ENCODE measurements around the gene RNF213.
"Not testable (repeated sequence)": the region's sequence is repeated elsewhere in the genome, so short reads cannot be mapped to it uniquely, and the experiment has no call there.

Gene RNF213

DNA sequence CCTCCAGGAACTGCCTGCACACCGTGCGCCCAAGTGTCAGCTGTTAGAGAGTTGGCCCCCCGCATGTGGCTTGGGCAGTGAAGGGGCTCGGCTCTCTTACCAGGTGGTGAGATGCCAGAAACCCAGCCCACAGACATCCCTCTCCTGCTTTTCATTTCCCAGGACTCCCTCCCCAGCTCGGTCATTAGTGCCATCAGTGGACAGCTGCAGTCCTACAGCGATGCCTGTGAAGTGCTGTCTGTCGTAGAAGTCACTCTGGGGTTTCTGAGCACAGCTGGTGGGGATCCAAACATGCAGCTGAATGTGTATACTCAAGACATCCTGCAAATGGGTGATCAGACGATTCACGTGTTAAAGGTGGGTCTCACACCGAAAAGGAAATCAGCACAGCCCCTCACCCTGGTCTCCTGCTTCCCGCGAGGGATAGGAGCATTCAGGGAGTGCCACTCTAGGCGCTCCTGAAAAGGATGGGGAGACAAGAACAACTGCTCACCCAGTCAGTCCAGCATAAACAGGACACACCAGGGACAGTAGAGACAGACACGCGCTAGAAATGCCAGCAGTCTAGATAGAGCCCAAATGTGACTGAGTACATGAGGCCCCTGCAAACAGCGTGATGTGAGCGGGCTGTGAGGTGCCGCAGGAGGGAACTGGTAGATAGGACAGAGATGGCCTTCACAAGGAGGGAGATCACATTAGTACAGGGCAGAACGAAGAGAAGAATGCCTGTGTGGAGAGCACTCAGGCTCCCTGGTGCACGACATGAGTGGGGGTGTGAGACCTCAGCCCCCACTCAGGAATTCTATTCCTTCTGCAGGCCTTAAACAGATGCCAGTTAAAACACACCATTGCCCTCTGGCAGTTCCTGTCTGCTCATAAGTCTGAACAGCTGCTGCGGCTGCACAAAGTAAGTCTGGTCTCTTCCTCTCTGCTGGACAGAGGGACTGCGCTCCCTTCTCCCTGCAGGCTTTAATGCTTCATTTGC is 128.7 kb downstream of the RNF213 start:
- DNase-seq (ENCODE audit: low read depth, low spot score), result no peak

DNA sequence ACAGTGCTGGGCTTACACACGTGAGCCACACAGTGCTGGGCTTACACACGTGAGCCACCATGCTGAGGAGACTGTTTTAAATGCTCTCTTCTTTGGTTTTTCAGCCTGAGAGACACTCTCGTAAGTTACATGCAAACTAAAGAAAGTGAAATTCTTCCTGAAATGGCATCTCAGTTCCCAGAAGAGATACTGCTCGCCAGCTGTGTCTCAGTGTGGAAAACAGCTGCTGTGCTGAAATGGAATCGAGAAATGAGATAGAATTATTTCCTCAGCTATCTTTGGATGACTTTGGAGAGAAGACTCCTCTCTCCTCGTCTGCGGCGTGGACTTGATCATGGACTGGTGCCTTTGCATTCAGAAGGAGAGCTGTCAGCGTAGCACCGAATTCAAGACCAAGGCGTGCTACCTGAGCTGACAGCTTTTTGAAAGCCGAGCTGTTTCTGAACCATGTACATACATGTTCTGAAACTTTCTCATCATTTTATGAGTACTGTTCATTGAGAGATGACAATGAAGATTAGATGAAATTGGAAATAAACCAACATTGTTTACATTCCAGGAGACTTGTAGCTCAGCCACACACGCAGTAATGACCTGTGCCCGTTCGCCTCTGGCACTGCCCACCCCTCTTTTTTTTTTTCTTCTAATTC is 132.7 kb downstream of the RNF213 start:
- DNase-seq (ENCODE audit: low read depth, low spot score), result no peak

DNA sequence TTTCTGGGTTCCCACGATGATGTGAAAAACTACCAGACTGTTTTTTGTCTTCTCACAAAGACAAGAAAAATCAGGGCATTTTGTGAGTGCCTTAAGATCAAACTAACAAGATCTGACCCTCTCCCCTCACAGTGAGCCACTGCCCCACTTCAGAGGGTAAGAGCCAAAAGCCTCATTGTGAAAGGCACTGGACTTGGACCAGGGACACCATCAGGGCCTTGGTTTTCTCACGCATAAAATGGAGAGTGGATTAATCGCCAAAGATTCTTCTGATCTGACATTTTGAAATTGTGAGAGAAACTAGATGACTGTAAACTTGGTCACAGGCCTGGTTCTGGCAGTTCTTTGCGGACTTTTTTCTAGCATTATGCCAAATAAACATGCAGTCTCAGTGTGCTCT is 133.3 kb downstream of the RNF213 start:
- no peak for DNase-seq (ENCODE audit: low read depth, low spot score)

DNA sequence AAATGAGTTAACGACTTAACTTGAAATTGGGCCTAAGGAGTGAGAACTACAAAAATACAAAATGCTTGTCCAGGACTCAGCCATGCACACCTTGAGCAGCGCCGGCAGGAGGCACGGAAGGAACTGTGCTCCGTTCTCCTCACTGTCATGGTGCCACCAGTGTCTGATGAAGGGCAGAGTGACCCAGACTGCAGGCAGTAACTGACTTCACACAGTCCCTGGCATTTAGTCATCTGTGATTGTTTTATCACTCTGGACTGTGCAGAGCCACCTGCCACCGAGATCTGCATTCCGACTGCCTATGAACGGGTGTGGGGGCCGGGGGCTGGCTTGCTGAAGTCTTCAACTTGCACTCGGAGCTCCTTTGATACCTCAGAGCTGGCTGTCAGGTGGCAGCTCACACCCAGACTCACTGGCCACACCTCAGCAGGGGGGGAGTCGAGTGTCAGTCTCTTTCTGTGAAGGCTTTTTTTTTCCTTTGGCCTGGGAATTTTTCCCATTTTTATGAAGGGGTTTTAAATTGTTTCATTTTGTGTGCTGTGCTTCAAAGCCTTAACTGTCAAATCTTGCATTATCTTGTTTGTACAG is 134.1 kb downstream of the RNF213 start:
- no peak for DNase-seq (ENCODE audit: low read depth, low spot score)

DNA sequence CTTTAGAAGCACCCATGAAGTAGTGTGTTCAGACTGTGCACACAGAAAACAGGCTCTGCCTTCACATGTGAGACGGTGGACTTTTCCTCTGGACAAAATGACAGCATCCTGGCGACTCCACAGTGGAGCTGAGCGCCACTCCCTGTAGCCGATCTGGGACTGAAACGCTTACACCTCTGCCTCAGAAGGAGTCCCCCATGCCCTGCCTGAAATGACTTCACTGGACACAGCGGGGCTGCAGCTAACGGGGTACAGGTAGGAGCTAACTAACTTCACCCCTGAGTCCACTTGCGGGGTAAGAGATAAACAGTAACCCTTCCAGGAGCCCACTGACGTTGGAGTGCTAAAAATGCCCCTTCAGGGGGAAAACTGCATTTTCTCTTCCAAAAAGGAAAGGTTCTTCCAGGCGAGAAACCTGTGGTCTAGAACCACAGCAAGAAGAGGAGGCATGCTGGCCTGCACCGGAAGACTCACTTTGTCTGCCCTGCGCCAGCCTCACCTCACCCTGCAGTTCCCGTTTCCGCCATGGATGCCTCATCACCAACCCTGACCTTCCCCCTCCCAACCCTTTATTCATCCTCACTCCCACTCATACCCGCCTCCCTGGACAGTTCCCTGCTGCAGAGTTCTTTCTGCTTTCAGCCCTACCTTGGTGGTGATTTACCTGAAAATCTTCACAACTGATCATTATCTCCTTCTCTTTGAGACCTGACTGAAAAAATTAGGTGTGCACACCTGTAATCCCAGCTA is 134.9 kb downstream of the RNF213 start:
- no peak for DNase-seq (ENCODE audit: low read depth, low spot score)

DNA sequence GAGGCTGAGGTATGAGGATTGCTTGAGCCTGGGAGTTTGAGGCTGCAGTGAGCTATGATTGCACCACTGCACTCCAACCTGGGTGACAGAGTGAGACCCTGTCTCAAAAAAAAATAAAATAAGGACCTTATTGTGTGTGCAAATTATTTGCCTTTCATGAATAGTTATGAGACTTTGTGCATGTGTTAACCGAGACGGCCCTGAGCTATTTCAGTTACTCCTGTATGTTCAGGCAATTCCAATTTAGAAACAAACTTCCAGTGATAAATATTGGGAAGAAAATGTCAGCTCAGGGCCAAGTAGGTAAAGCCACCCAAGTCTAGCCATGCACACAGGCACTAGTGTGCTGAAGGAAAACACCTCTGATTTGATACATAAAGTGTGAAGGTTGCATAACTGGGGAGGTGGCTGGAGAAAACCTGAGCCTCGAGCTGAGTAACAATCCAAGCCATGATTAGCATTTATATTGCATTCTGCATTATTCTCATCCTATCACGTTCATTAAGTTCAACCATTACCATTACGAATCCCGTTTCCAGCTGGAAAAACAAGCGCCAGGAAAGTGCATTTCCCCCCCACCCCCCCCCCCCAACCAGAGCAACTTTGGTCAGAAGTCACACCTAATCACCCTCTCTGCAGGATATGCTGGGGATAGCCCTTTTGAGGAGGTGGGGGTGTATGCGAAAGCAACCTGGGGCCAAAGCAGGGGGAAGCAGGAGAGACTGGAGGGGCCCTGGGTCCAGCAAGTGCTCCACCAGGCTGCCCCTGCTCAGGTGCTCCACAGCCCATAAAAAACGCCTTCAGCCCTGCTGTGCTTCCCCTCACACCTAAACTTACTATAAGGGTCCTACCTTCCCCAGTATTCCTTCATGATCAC is 135.7 kb downstream of the RNF213 start:
- DNase-seq (ENCODE audit: low read depth, low spot score), result no peak

DNA sequence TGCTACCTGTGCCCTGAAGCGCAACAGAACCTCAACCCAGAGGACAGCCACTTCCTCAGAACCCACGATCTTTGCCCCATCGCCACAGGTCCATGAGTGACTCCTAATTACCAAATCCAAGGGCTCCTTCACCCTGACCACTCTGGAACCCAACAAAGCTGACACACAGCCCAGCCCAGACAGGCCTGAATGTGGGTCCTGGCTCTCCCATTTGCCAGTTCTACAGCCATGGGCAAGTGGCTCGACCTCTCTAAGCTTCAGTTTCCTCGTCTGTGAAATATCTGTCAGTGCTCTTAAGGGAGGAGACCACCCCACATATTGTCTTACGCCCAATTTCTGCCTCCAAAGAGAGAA is 136.4 kb downstream of the RNF213 start:
- no peak for DNase-seq (ENCODE audit: low read depth, low spot score)

DNA sequence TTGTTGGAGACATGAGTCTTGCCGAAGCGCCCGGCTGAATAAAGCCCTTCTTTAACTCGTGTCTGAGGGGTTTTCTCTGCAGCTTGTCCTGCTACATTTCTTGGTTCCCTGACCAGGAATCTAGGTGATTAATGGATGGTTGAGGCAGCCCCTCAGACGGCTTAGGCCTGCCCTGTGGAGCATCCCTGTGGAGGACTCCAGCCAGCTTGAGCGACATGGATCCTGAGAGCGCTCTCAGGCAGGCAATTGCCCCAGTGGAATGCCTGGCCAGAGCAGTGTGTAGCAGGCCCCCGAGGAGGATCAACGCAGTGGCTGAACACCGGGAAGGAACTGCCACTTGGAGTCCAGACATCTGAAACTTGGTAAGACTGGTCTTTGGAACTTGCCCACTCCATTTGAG is 137.0 kb downstream of the RNF213 start:
- DNase-seq (ENCODE audit: low read depth, low spot score), result no peak

DNA sequence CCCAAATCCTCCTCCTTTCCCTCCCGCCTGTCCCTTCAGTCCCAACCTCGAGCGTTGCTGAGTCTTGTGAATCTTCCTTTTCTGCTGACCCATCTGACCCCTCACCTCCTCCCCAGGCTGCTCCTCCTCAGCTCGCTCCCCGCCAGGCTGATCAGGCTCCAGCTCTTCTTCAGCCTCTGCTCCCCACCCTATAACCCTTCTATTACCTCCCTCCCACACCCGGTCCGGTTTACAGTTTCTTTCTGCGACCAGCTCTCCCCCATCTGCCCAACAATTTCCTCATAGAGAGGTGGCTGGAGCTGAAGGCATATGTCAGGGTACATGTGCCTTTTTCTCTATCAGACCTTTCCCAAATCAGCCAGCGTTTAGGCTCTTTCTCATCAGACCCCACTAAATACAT is 140.4 kb downstream of the RNF213 start:
- DNase-seq (ENCODE audit: low read depth, low spot score), result not testable (repeated sequence)

DNA sequence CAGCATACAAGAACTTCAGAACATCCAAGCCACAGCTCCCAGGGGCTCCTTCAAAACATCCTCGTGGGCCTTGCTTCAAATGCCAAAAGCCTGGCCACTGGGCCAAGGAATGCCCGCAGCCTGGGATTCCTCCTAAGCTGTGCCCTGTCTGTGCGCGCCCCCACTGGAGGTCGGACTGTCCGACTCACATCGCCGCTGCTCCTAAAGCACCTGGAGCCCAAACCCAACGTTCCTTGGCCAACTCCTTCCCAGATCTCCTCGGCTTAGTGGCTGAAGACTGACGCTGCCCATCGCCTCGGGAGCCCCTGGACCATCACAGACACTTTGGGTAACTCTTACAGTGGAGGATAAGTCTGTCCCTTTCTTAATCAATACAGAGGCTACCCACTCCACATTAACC is 141.4 kb downstream of the RNF213 start:
- DNase-seq (ENCODE audit: low read depth, low spot score), result not testable (repeated sequence)

DNA sequence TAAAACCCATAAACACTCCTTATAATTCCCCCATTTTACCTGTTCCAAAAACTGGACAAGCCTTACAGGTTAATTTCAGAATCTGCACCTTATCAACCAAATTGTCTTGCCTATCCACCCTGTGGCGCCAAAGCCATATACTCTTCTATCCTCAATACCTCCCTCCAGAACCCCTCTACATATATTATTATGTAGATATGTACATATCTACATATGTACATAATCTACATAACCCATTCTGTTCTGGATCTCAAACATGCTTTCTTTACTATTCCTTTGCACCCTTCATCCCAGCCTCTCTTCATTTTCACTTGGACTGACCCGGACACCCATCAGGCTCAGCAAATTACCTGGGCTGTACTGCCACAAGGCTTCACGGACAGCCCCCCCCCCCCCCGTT is 142.3 kb downstream of the RNF213 start:
- DNase-seq (ENCODE audit: low read depth, low spot score), result no peak

DNA sequence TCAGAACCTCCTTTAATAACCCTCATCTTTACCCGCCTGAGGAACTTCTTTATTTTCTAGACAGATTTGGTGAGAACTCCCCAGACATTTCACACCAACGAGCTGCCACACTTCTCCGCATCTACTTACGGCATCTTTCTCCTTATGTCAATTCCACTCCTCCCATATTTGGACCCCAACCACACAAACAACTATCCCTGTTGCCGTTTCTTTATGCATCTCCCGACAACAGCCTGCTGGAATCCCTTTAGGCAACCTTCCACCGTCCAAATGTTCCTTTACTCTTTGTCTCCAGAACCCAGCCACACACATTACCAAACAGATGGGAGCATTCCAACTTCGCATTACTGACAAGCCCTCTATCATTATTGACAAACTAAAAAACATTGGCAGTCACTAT is 145.5 kb downstream of the RNF213 start:
- DNase-seq (ENCODE audit: low read depth, low spot score), result no peak

DNA sequence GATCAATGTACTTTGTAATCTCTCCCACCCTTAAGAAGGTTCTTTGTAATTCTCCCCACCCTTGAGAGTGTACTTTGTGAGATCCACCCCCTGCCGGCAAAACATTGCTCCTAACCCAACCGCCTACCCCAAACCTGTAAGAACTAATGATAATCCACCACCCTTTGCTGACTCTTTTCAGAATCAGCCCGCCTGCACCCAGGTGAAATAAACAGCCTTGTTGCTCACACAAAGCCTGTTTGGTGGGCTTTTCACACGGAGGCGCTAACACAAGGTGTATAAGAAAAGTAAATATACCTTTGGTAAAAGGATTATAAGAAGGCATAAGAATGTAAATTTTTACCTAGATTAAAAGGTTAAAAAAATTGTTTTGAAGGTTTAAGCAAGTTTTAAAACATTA is 147.3 kb downstream of the RNF213 start:
- not testable (repeated sequence) for DNase-seq (ENCODE audit: low read depth, low spot score)

DNA sequence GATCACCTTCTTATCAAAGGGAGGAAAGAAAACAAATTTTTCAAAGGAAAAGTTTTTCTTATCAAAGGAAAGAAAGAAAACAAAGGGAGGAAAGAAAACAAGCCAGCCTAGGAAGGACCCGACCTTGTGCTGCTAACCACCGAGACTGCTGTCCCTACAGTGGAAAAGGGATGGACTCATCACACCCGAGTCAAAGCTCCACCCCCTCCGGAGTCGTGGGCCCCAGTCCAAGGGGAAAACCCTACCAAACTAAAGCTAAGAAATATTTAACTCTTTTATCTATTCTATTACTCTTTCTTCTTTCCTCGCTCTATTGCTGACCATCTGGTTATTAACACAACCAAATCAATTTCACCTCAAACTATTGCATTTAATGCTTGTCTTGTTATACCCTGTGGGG is 148.2 kb downstream of the RNF213 start:
- DNase-seq (ENCODE audit: low read depth, low spot score), result no peak

DNA sequence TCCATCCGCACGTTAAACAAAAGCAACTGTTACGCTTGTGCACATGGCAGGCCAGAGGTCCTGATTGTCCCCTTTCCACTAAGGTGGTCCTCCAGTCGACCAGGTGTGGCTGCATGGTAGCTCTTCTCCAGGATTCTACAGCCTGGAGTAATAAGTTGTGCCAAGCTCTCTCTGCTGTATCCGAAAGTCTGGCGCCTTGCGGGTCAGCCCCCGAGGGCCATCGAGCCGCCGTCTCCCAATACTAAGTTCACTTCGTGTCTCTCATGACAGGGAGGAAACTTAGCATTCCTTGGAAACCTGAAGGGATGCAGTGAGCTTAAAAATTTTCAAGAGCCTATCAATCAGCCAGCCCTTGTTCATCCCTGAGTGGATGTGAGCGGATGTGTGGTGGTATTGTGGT is 149.0 kb downstream of the RNF213 start:
- DNase-seq (ENCODE audit: low read depth, low spot score), result no peak

DNA sequence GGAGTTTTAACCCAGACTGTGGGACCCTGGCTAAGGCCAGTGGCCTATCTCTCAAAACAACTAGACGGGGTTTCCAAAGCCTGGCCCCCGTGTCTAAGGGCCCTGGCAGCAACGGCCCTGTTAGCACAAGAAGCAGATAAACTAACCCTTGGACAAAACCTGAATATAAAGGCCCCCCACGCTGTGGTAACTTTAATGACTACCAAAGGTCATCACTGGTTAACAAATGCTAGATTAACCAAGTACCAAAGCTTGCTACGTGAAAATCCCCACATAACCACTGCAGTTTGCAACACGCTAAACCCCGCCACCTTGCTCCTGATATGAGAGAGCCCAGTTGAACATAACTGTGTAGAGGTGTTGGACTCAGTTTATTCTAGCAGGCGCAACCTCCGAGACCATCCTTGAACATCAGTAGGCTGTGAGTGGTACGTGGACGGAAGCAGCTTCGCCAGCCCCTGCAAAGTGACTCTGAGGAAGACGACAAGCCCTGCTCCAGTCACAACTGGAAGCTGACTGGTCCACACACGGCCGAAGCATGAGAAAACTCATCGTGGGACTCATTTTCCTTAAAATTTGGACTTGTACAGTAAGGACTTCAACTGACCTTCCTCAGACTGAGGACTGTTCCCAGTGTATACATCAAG is 149.9 kb downstream of the RNF213 start:
- DNase-seq (ENCODE audit: low read depth, low spot score), result not testable (repeated sequence)

DNA sequence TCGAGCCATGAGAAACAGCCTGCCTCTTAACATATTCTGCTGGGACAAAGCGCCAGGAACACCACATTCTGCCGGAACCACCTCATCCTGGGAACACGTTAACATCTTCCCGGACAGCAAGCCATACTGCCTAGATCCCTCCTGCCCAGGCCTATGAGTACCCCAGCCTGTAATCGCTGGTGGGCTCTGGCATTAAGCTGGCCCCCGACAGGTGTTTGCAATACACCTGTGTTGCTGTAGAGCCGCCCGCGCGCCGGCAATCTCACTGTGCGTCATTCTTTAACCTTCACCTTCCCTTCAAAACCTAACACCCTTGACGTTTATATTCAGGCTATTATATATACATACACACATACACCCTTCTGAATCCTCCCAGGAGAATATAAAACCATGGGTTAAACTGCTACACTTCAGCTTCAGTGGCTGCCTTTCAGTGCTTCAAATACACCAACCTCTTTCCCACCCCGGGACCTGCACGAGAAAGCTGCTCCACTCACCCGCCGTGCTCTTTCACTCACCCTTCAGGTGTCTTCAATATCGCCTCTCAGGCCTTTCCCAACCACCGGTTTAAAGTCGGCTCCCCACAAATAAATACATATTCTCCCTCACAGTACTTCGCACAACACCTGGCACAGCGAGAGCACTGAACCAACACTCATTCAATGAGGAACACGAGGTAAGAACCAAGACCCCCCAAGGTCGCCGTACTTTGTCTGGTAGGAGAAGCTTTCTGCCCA is 153.3 kb downstream of the RNF213 start:
- no peak for DNase-seq (ENCODE audit: low read depth, low spot score)

DNA sequence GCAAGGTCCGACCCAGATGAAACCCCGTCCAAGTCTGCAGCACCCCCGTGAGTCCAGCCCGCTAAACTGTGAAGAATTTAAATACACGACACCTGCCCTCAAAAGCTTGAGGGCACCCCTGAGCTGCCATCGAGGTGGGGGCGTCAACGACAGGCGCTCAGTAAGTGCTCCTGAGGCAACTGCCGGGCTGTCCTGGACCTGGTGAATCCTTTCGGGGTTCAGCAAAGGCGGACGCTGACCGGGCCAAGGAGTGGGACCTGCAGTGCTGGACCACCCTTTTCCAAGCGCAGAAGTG is 153.8 kb downstream of the RNF213 start:
- no peak for DNase-seq (ENCODE audit: low read depth, low spot score)

DNA sequence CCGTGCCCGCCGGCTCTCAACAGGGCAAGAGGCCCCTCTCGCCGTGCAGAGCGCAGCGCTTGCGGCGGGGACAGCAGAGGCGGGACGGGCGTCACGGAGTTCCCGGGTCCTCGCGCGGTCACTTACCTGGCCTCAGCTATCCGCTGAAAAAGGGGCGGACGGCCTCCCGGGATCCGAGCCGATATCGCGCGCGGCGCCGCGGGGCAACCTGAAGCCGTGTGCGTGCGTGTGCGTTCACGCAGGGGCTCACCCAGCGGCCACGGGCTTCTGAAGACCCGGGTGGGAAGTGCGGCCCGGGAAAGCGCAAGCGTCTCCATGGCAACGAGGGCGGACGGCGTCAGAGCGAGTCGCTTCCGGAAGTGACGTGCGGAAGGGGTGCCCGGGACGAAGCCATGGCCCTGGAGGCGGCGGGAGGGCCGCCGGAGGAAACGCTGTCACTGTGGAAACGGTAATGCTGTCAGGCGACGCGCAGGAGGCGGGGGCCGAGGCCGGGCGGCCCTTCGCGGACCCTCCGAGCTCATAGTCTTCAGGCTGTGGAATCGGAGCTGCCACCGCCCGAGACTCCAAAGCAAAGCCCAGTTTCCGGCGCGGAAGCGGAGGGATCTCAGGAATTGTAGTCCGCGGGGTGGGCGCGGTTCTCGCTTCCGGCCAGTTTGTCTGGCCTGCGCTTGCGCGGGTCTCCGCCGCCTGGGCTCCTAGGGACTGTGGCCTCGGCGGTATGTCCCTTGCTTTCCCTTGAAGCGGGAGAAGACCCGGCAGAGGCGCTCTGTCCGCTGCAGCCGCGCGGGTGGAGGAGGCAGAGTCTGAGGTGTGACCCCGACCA is 154.4 kb downstream of the RNF213 start, which contains the start of gene ENDOV:
TSS of gene ENDOV (plus strand) at position 365 of the 823 bp plus-strand sequence. CDS start at position 393, 28 bp downstream.
- peak; percentile 84 for DNase-seq (ENCODE audit: low read depth, low spot score)
